Spinal cord (tissue), 10 donors: ENCODE measurements around the gene RHBDD2. TPM values are rescaled to one million over a fixed set of nuclear protein-coding genes. Genes with fewer than 3 reads are reported as not detected.
A peak's percentile ranks its signal among the peaks of the same experiment; 100 is the strongest.
"Not testable (repeated sequence)": the region's sequence is repeated elsewhere in the genome, so short reads cannot be mapped to it uniquely, and the experiment has no call there.

ENCODE experiments used
- DNase-seq, 6 donors: peaks; one replicate each; pipeline versions ENCODE4 v3.0.0 to v3.0.0-alpha.2; 2013 to 2015; ENCODE audit warnings: low spot score in 6 of 6, low read depth in 4 of 6
- H3K27ac ChIP-seq: one replicate; pipeline ENCODE4 v1.5.1; 2013; ENCODE audit warnings: low read depth, low read length, control low read depth
- H3K27me3 ChIP-seq: one replicate; pipeline ENCODE4 v1.6.1; 2013; ENCODE audit warnings: low read length; ENCODE audit not compliant: control insufficient read depth, insufficient read depth
- H3K36me3 ChIP-seq: one replicate; pipeline ENCODE4 v1.6.1; 2013; ENCODE audit warnings: low read length; ENCODE audit not compliant: control insufficient read depth, insufficient read depth
- H3K4me1 ChIP-seq: one replicate; pipeline ENCODE4 v1.6.1; 2013; ENCODE audit warnings: low read length; ENCODE audit not compliant: control insufficient read depth, insufficient read depth
- H3K4me3 ChIP-seq: one replicate; pipeline ENCODE4 v1.5.1; 2013; ENCODE audit warnings: low read depth, low read length, control low read depth
- H3K9me3 ChIP-seq: one replicate; pipeline ENCODE4 v1.6.1; 2013; ENCODE audit warnings: low read length; ENCODE audit not compliant: control insufficient read depth, insufficient read depth
- WGBS: methylation state at CpG from one replicate; pipeline ENCODE4 v1.1.5; 2013; ENCODE audit warnings: missing lambda C conversion rate; ENCODE audit not compliant: insufficient coverage; 5-methylcytosine and 5-hydroxymethylcytosine counted together
- long read RNA-seq, 4 donors: transcript quantifications; one replicate each; lab custom pipeline, GENCODE V29; 2026
- polyA plus RNA-seq, 2 donors: library from polyadenylated mRNA; unstranded; fragments of 120-200 nt; gene quantifications; one replicate each; pipeline ENCODE4 v1.2.1, GENCODE V29; 2013; ENCODE audit not compliant: insufficient read length in 2 of 2
- total RNA-seq, 2 donors: library from RNA; depleted of rRNA in 1 of 2; stranded (reverse); fragments of 120-200 nt in 1 of 2; fragments of >200 nt in 1 of 2; gene quantifications; one replicate each; pipeline versions ENCODE4 v1.2.3 to v1.2.4, GENCODE V29; 2013 to 2014
- donor health status: healthy.

The RHBDD2 gene
- 10 to 100 TPM; 57.2 to 60.8 TPM for total RNA-seq
- 100 to 1,000 TPM; 167 to 169 TPM for polyA plus RNA-seq
- long read RNA-seq, donor 1, transcript RHBDD2-203 (3 exons, 1,274 nt) = minor isoform, 51 of 139 reads
- long read RNA-seq, donor 1, transcript RHBDD2-202 (5 exons, 1,878 nt) = minor isoform, 9 of 139 reads
- long read RNA-seq, donor 1, transcript RHBDD2-201 (4 exons, 1,802 nt) = major isoform, 77 of 139 reads
- long read RNA-seq, donor 1, partial matches to known transcripts = 0 of 139 reads
- long read RNA-seq, donor 1, other reads (novel, unspliced or antisense) = 0 of 139 reads
- long read RNA-seq, donor 2, transcript RHBDD2-202 (5 exons, 1,878 nt) = minor isoform, 6 of 64 reads
- long read RNA-seq, donor 2, transcript RHBDD2-201 (4 exons, 1,802 nt) = major isoform, 43 of 64 reads
- long read RNA-seq, donor 2, transcript RHBDD2-203 (3 exons, 1,274 nt) = minor isoform, 15 of 64 reads
- long read RNA-seq, donor 2, partial matches to known transcripts = 0 of 64 reads
- long read RNA-seq, donor 2, other reads (novel, unspliced or antisense) = 0 of 64 reads
- long read RNA-seq, donor 3, transcript RHBDD2-203 (3 exons, 1,274 nt) = minor isoform, 16 of 56 reads
- long read RNA-seq, donor 3, transcript RHBDD2-201 (4 exons, 1,802 nt) = major isoform, 27 of 56 reads
- long read RNA-seq, donor 3, partial matches to known transcripts = 6 of 56 reads
- long read RNA-seq, donor 3, other reads (novel, unspliced or antisense) = 0 of 56 reads
- long read RNA-seq, donor 4, transcript RHBDD2-201 (4 exons, 1,802 nt) = minor isoform, 7 of 30 reads
- long read RNA-seq, donor 4, transcript RHBDD2-203 (3 exons, 1,274 nt) = major isoform, 8 of 30 reads
- long read RNA-seq, donor 4, transcript RHBDD2-202 (5 exons, 1,878 nt) = minor isoform, 6 of 30 reads
- long read RNA-seq, donor 4, partial matches to known transcripts = 8 of 30 reads
- long read RNA-seq, donor 4, other reads (novel, unspliced or antisense) = 0 of 30 reads

DNA sequence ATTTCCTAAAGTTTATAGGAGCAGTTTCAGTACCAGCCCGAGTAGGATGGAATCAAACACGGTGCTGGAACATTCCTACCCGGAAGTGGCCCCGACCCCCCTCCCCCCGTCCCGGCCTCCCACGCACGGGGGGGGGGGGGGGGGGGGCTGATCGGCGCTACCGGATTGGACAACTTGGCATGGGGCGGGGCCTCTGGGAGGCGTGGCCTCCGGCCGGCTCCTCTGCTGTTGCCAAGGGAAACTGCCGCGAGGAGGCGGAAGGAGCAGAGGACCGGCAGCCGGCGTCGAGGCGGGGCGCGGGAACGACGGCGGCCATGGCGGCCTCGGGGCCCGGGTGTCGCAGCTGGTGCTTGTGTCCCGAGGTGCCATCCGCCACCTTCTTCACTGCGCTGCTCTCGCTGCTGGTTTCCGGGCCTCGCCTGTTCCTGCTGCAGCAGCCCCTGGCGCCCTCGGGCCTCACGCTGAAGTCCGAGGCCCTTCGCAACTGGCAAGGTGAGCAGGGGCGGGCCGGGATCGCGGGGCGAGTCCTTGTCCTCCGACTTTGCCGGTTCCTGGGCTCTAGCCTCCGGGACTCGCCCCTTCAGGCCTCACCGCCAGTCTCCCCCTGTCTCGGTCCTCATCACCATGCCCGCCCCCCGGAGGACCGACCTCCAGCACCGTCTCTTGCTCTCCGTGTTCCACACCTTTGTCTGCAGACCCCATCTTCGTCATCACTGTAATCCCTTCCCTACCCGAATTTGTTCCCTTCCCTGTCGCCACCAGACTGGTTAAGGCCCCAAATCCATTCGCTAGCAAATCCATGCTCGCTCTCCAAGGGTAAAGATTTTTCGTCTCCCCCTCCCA is at the start of gene RHBDD2:
RHBDD2 (plus strand) TSS at position 266 of the 843 bp plus-strand sequence; CDS start at position 315, 49 bp downstream.
- WGBS = under 1% methylated on average over 55 of the region's 65 CpGs
- Histone ChIP-seq H3K27ac (peak within 1 kb of the TSS; percentile 79), H3K9me3 (no peaks in the 10 kb centered on the region), H3K4me3 (peak within 1 kb of the TSS; percentile 87), H3K4me1 (no peaks in the 10 kb centered on the region), H3K36me3 (peaks cover 25% of the 10 kb centered on the region), H3K27me3 (no peaks in the 10 kb centered on the region)
- peak; percentile 70 to 98 (median 92) for DNase-seq

DNA sequence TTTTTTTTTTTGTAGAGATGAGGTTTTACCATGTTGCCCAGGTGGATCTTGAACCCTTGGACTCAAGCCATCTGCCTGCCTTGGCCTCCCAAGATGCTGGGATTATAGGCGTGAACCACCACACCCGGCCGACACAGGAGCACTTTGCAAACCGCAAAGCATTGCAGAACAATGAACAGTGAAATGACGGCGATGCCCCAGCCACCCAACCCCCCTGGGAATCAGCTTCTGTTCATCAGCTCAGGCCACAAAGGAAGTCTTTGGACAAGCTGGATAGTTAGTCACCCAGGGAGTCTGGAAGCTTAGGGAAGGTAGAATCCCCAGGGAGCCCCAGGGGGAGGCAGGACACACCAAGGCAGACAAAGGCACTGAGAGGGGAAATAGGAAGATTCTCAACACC is 49.2 kb upstream of the RHBDD2 start:
- H3K27me3 ChIP-seq, H3K27ac ChIP-seq, H3K9me3 ChIP-seq, H3K36me3 ChIP-seq, H3K4me3 ChIP-seq, H3K4me1 ChIP-seq, DNase-seq: not testable (repeated sequence)
- WGBS = 39% methylated on average over 4 of the region's 6 CpGs

DNA sequence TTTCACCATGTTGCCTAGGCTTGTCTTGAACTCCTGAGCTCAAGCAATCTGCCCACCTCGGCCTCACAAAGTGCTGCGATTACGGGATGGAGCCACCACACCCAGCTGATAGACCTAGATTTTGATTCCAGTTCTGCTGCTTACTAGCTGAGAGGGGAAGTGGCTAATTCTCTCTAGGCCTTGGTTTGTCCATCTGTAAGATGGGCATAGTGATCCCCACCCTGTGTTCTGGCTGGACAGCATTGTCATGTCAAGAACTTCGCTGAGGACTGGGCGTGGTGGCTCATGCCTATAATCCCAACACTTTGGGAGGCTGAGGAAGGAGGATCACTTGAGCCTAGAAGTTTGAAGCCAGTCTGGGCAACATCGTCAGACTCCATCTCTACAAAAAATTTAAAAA is 47.9 kb upstream of the RHBDD2 start:
- H3K27me3 ChIP-seq = no peaks in the 10 kb centered on the region
- H3K27ac ChIP-seq = no peak overlapping the region
- 90% methylated on average over 3 of the region's 6 CpGs for WGBS
- no peaks in the 10 kb centered on the region for H3K36me3 ChIP-seq
- DNase-seq = no peak
- no peak overlapping the region for H3K4me3 ChIP-seq
- no peaks in the 10 kb centered on the region for H3K9me3 ChIP-seq
- no peaks in the 10 kb centered on the region for H3K4me1 ChIP-seq

GRCh38 chr7:75833662-75834061 is 45.2 kb upstream of the RHBDD2 start:
- H3K27me3 ChIP-seq, H3K27ac ChIP-seq, DNase-seq, H3K9me3 ChIP-seq, H3K4me3 ChIP-seq, H3K4me1 ChIP-seq, H3K36me3 ChIP-seq: not testable (repeated sequence)
- WGBS = 75% methylated on average over 4 of the region's 6 CpGs

DNA sequence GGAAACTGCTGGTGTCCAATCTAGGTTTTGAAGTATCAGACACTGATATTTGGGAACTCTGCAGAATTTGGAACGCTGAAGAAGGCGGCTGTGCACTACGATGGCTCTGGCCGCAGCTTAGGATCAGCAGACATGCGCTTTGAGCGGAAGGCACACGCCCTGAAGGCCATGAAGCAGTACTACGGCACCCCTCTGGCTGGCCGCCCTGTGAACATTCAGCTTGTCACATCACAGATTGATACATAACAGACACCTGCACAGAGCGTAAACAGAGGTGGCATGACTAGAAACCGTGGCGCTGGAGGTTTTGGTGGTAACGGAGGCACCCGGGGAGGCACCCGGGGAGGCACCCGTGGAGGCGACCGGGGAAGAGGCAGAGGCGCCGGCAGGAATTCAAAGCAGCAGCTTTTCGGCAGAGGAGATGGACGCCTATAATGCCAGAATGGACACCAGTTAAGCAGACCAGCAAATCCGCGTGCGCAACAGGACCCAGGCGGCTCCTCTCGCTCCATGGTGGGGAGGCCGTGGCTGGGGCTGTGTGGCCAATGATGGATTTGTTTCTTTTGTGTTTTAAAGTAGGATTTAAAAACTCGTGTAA is 43.0 kb upstream of the RHBDD2 start:
- no peak for DNase-seq
- no peaks in the 10 kb centered on the region for H3K27me3 ChIP-seq
- H3K4me1 ChIP-seq = no peaks in the 10 kb centered on the region
- no peaks in the 10 kb centered on the region for H3K9me3 ChIP-seq
- H3K27ac ChIP-seq = no peak overlapping the region
- H3K4me3 ChIP-seq = no peak overlapping the region
- 94% methylated on average over 22 of the region's 29 CpGs for WGBS
- H3K36me3 ChIP-seq = no peaks in the 10 kb centered on the region

GRCh38 chr7:75836798-75837197 is 42.0 kb upstream of the RHBDD2 start:
- DNase-seq = no peak
- H3K27me3 ChIP-seq = no peaks in the 10 kb centered on the region
- no peaks in the 10 kb centered on the region for H3K4me1 ChIP-seq
- no peak overlapping the region for H3K27ac ChIP-seq
- H3K9me3 ChIP-seq = no peaks in the 10 kb centered on the region
- no CpG with 5 or more reads among the region's 7 CpGs for WGBS
- H3K4me3 ChIP-seq = no peak overlapping the region
- no peaks in the 10 kb centered on the region for H3K36me3 ChIP-seq

GRCh38 chr7:75838281-75838930 is 40.4 kb upstream of the RHBDD2 start:
- H3K4me3 ChIP-seq, H3K4me1 ChIP-seq, DNase-seq, H3K36me3 ChIP-seq, H3K9me3 ChIP-seq, H3K27ac ChIP-seq, H3K27me3 ChIP-seq: not testable (repeated sequence)
- 100% methylated on average over 1 of the region's 14 CpGs for WGBS

- Histone ChIP-seq H3K27ac (no peak overlapping the region), H3K36me3 (no peaks in the 10 kb centered on the region), H3K4me3 (no peak overlapping the region), H3K9me3 (no peaks in the 10 kb centered on the region), H3K27me3 (no peaks in the 10 kb centered on the region), H3K4me1 (no peaks in the 10 kb centered on the region)
- WGBS = 86% methylated on average over 1 of the region's 3 CpGs
- no peak for DNase-seq
Observed at GRCh38 chr7:75840029-75840428, 38.8 kb upstream of the RHBDD2 start.
